Islet of Langerhans (tissue), 1 donor: ENCODE data around the gene MYBPC1.
"Not testable (repeated sequence)": the region's sequence is repeated elsewhere in the genome, so short reads cannot be mapped to it uniquely, and the experiment has no call there.

Experiments used
- FAIRE-seq: peaks from one replicate; lab custom pipeline; 2011; peaks lifted over from hg19 to GRCh38; lab: Jason Lieb, UNC

MYBPC1 gene

DNA sequence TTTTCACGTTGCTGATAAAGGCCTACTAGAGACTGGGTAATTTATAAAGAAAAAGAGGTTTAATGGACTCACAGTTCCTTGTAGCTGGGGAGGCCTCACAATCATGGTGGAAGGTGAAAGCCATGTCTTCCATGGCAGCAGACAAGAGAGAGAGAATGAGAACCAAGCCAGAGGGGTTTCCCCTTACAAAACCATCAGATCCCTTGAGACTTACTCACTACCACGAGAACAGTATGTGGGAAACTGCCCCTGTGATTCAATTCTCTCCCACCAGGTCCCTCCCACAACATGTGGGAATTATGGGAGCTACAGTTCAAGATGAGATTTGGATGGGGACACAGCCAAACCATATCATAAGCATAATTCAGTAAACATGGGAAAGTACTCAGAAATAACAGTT is 65.9 kb downstream of the MYBPC1 start:
- not testable (repeated sequence) for FAIRE-seq

DNA sequence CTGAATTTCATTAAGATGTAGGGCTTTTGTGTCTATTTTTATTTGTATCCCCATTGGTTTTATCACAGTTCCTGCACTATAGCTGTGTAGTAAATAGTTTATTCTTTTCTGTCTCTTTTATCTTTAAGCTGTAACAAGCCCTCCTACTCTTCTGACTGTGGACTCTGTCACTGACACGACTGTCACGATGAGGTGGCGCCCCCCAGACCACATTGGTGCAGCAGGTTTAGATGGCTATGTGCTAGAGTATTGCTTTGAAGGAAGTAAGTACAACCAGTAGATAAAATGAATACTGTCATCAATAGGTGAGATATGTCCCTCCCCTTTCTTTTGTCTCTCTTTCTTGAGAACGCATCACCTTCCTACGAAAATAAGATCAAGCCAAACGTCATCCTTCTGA is 68.5 kb downstream of the MYBPC1 start:
- FAIRE-seq: no peak

DNA sequence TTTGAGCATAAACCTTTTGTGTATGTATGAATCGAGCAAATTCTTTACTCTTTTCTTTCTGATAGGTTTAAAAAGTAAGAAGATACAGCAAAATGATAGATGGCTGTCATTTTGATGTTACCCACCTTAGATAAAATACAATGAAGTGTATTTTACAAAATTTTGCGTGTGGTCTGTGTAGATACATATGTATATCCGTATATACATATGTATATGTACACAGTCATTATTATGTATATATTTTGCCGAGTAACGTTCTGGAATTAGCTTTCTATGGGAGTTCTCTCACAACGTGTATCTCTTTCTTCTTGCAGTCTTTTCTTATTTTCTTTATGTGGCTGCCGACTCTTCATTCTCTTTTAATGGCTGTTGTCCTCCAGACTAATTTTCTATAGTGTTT is 70.2 kb downstream of the MYBPC1 start:
- no peak for FAIRE-seq

DNA sequence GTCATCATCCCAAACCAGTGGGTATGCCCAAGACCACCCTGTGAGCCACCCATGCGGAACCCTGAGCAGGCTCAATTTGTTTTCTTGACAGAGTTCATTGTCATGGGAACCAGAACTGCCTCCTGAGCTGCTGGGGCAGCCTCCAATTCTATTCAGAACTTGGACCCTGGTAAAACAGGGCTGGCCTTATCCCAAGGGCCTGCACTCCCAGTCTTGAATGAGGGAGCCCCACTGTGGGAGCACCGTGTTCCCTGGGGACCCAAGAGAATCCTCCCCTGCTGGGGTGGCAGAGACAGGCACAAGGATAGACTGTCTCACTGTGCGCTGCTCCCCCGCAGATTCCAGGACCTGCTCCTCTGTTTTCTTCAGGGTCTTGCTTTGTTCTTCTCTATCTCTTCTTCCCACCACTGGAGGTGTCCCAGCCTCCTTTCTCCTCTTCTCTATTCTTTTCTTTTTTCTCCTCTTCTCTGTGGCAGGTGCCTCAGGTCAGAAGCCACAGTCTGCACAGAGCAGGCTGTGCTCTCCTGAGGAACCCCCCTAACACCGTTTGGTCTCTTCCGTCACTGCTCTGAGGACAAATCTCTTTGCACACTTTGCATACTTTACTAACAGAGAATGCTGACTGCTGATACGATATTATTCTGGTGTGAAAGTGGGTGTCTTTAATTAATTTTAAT is 71.4 kb downstream of the MYBPC1 start:
- FAIRE-seq: no peak

DNA sequence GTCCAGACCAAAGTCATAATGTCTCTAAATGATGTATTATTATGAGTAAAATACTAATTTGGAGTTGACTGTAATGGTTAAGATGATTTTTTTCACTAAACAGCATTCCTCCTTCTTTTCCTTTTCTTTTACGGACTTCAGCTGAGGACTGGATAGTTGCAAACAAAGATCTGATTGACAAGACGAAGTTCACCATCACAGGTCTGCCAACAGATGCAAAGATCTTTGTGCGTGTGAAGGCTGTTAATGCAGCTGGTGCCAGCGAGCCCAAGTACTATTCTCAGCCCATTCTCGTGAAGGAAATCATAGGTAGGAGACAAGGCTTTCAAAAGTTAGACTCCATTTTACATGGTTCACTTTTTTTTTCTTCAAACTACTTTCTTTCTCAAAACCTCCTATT is 72.8 kb downstream of the MYBPC1 start:
- FAIRE-seq: no peak

GRCh38 chr12:101670007-101670671 is 75.4 kb downstream of the MYBPC1 start:
- FAIRE-seq: no peak

- no peak for FAIRE-seq
Measured at GRCh38 chr12:101671157-101671791, 76.5 kb downstream of the MYBPC1 start.

DNA sequence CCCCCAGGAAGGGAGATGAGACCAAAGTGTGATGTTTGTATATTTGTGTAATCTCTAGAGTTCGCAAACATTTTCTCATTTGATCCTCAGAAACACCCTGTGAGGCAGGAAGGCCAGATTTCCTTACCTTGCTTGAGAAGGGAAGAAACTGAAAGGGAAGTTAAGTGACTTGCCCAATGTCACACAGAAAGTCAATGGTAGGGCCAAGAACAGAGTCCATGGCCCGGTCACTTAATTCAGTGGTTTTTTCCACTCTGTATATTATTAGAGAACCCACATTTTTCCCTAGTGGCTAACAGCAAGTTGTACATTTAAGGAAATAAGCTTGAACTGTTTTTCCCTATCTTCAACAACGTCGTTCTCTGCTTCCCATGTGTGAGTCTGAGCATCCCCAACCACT is 77.1 kb downstream of the MYBPC1 start:
- FAIRE-seq: no peak

DNA sequence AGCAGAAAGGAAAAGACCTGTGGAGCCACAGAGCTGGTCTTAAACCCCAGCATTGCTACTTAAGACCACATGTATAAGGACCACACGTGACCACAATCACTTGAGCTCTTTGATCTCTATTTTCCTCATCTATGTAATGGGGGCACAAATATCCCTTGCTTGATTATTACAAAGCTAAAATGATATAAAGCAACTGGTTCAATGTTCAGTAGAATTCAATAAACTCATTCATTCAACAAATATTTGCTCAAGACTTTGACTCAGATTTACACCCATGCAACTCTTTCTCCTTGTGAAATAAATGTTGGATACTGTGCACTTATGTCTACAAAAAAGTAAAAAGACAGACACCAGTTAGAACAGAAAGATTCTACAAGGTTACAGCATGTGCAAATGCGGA is 80.8 kb downstream of the MYBPC1 start:
- no peak for FAIRE-seq

- FAIRE-seq: not testable (repeated sequence)
Measured at GRCh38 chr12:101676497-101676896, 81.7 kb downstream of the MYBPC1 start.

DNA sequence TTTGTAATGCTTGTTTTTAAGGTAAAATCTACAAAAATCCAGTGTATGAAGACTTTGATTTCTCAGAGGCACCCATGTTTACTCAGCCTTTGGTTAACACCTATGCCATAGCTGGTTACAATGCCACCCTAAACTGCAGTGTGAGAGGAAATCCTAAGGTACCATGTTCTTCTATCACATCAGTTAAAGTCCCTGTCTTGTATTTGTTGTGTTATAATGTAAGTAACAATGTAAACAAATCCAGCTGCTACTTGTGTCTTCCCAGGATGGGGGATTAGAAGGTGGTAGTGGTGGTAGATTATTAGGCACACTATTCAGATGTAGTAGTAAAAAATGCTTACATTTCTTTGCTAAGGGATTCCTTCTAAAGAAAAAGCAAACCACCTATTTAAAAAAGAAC is 83.3 kb downstream of the MYBPC1 start:
- no peak for FAIRE-seq

GRCh38 chr12:101680240-101680639 is 85.5 kb downstream of the MYBPC1 start:
- no peak for FAIRE-seq

GRCh38 chr12:101680647-101681046 is 85.9 kb downstream of the MYBPC1 start:
- no peak for FAIRE-seq

DNA sequence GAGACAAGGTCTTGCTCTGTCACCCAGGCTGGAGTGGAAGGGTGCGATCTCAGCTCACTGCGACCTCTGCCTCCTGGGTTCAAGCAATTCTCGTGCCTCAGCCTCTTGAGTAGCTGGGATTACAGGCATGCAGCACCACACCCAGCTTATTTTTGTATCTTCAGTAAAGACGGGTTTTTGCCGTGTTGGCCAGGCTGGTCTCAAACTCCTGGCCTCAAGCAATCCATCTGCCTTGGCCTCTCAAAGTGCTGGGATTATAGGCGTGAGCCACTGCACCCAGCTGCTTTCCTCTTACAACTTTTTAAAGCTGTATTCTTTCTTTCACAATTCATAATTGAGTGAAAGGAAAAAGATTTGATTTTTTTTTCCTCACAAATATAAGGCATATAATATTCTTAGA is 86.9 kb downstream of the MYBPC1 start:
- FAIRE-seq: not testable (repeated sequence)

- FAIRE-seq: no peak
Measured at GRCh38 chr12:101685092-101685491, 90.3 kb downstream of the MYBPC1 start.

GRCh38 chr12:101686176-101686575 is 91.4 kb downstream of the MYBPC1 start:
- FAIRE-seq: no peak

DNA sequence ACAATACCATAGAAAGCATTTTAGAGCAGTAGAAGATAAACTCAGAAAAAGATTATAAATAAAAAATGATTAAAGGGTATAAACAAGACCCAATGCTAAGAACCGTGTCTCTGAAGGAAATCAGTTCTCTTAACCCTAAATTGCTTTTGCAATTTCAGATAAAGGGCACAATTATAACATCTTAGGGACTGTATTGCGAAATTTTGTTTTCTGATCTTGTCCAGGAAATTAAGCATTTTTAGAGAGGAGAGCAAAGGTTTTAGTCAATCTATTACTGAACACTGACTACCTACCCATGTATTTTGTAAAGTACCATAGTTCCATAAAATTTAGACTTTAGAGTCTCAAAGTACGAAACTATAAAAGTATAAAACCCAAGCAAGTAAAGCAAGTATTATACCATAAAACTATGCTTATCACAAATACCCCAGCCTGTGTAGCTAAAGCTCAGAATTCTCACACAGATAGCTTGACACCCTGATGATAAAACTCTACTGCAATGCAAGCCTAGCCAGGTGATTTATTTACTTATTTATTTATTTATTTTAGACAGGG is 95.8 kb downstream of the MYBPC1 start:
- FAIRE-seq: no peak

- no peak for FAIRE-seq
Measured at GRCh38 chr12:101691503-101692096, 96.8 kb downstream of the MYBPC1 start.

- no peak for FAIRE-seq
Measured at GRCh38 chr12:101694297-101694848, 99.6 kb downstream of the MYBPC1 start.

DNA sequence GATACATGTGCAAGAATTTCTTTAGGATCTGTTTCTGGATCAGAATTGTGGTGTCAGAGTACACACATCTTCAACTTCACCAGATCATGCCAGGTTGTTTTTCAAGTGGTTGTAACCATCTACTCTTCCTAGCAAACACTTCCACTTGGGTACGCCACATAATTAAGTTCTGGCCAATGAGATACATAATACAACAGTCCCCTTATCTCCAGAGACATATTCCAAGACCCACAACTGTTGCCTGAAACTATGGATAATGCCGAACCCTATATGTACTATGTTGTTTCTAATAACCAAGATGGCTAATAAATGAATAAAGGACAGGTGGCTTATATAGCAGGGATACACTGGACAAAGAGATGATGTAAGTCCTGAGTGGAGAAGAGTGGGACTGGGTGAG is 100.2 kb downstream of the MYBPC1 start:
- no peak for FAIRE-seq

DNA sequence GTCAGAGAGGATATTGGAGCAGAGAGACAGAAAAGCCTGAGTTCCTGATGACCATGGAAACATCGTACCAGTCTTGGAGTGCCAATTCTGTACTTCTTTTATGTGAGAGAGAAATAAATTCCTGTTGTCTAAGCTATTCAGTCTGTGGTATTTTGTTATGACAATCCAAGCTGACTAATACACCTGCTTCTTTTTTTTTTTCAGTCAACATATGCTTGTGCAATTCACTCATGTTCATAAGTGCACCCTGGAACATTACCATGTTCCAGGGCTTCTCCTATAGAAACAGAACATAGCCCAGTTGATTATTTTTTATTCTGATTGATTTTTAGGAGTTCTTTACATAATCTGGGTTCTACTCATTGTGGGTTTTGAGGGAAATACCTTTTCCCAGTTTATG is 100.9 kb downstream of the MYBPC1 start:
- no peak for FAIRE-seq
